Smooth muscle cell of the pulmonary artery (primary cell): ENCODE measurements around the gene ALG10B. TPM values are rescaled to one million over a fixed set of nuclear protein-coding genes. Genes with fewer than 3 reads are reported as not detected.

Experiments used
- total RNA-seq: library from RNA; depleted of rRNA; stranded (reverse); fragments of >200 nt; gene quantifications from 2 replicates; pipeline ENCODE4 v1.2.3, GENCODE V29; 2014

The ALG10B gene, protein sequence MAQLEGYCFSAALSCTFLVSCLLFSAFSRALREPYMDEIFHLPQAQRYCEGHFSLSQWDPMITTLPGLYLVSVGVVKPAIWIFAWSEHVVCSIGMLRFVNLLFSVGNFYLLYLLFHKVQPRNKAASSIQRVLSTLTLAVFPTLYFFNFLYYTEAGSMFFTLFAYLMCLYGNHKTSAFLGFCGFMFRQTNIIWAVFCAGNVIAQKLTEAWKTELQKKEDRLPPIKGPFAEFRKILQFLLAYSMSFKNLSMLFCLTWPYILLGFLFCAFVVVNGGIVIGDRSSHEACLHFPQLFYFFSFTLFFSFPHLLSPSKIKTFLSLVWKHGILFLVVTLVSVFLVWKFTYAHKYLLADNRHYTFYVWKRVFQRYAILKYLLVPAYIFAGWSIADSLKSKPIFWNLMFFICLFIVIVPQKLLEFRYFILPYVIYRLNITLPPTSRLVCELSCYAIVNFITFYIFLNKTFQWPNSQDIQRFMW
- total RNA-seq = 4.4 and 6.7 TPM in 2 replicates

GRCh38 chr12:38316391-38317129 lies at the start of gene ALG10B:
TSS of gene ALG10B (plus strand) at chr12:38316774. CDS start at chr12:38316894, 120 bp downstream.

